ENCODE data around the gene ANLN. TPM values are rescaled to one million over a fixed set of nuclear protein-coding genes. Genes with fewer than 3 reads are reported as not detected.

The ANLN gene
- total RNA-seq, 2 donors from 2014 or later, result 31.1 to 67.0 TPM

GRCh38 chr7:36388423-36388822, 1.2 kb upstream of the ANLN start:
- peak overlapping the region; percentile 48 for H3K4me3 Mint-ChIP-seq
- no peaks in the 10 kb centered on the region for H3K9me3 Mint-ChIP-seq
- ATAC-seq (no peak), DNase-seq (ENCODE audit: low spot score) (no peak)
- no peaks in the 10 kb centered on the region for H3K36me3 Mint-ChIP-seq
- peaks cover 0 to 5% of the 10 kb centered on the region in 2 donors for H3K27me3 Mint-ChIP-seq
- H3K27ac Mint-ChIP-seq, result no peak overlapping the region
- peaks cover 18 to 22% of the 10 kb centered on the region in 2 donors for H3K4me1 Mint-ChIP-seq (ENCODE audit: low read depth in 2 of 2)

- Mint-ChIP-seq H3K27me3 (peaks cover 0 to 7% of the 10 kb centered on the region in 2 donors), H3K9me3 (no peaks in the 10 kb centered on the region), H3K4me1 (ENCODE audit: low read depth in 2 of 2) (peaks cover 18 to 22% of the 10 kb centered on the region in 2 donors), H3K36me3 (no peaks in the 10 kb centered on the region), H3K27ac (peak overlapping the region; percentile 53 to 60), H3K4me3 (peak overlapping the region; percentile 89)
- peak; percentile 66 for DNase-seq (ENCODE audit: low spot score)
- ATAC-seq, result peak; percentile 66 to 72
Measured at GRCh38 chr7:36390199-36391090, 783 bp downstream of the ANLN start.

DNA sequence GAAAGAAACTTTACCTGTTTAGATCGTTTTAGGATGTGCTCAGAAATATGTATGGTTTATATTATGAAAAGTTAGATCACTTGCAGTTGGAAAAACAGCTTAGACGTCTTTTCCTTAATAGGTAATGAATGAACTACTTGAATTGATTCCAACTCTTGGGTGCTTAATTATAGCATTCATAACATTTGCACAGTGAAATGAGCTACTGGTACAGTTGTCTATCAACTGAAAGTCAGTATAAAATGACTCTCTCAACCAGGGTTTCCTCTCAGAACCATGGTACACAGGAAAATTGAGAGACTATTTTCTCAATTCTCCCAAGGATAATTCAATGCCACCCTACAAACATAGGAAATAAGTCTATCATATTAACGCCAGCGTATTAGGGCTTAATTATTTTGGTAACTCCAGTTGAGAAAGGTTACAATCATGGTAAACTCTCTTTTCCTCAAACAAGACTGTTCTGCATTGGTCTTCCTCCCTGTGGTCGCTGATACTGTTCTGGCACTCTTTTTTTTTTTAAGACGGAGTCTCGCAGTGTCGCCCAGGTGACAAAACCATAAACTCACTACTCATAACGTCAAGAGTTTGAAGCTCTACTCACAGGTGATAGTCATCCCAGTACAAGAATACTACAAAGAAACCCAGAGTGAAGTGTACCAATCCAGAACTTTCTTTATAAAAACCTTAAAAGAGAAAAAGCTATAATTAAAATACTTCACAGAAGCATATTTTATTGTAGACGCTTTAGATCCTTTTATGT, 2.0 kb downstream of the ANLN start:
- no peaks in the 10 kb centered on the region for H3K9me3 Mint-ChIP-seq
- peaks cover 18 to 22% of the 10 kb centered on the region in 2 donors for H3K4me1 Mint-ChIP-seq (ENCODE audit: low read depth in 2 of 2)
- DNase-seq (ENCODE audit: low spot score), result no peak
- H3K4me3 Mint-ChIP-seq, result peak overlapping the region; percentile 89
- H3K27ac Mint-ChIP-seq, result peak overlapping the region in 1 of 2 donors; percentile 53
- peaks cover 0 to 7% of the 10 kb centered on the region in 2 donors for H3K27me3 Mint-ChIP-seq
- no peaks in the 10 kb centered on the region for H3K36me3 Mint-ChIP-seq
- peak in 1 of 2 donors; percentile 42 for ATAC-seq

DNA sequence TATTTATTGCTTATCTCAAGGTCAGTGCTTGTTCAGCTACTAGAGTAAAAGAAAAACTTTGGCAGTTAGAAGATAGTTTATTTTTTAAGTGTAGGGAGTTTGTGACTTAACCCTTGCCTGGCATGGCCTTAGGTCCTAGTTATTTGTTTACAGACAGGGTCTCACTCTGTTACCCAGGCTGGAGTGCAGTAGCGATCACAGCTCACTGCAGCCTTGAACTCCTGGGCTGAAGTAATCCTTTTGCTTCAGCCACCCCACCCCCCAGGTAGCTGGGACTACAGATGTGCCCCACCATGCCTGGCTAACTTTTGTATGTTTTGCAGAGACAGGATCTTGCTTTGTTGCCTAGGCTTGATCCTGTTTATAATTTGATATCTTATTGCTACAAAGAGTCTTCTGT, 4.2 kb downstream of the ANLN start:
- H3K36me3 Mint-ChIP-seq, result peaks cover 5% of the 10 kb centered on the region
- peaks cover 18 to 22% of the 10 kb centered on the region in 2 donors for H3K4me1 Mint-ChIP-seq (ENCODE audit: low read depth in 2 of 2)
- no peak overlapping the region for H3K4me3 Mint-ChIP-seq
- peaks cover 0 to 7% of the 10 kb centered on the region in 2 donors for H3K27me3 Mint-ChIP-seq
- ATAC-seq (no peak), DNase-seq (ENCODE audit: low spot score) (no peak)
- no peaks in the 10 kb centered on the region for H3K9me3 Mint-ChIP-seq
- no peak overlapping the region for H3K27ac Mint-ChIP-seq

- ATAC-seq, result no peak
- Mint-ChIP-seq H3K36me3 (peaks cover 9% of the 10 kb centered on the region), H3K27ac (no peak overlapping the region), H3K4me3 (no peak overlapping the region), H3K4me1 (ENCODE audit: low read depth in 2 of 2) (peaks cover 16 to 20% of the 10 kb centered on the region in 2 donors), H3K27me3 (peaks cover 0 to 7% of the 10 kb centered on the region in 2 donors), H3K9me3 (no peaks in the 10 kb centered on the region)
- DNase-seq (ENCODE audit: low spot score), result no peak
Measured at GRCh38 chr7:36395171-36395894, 5.7 kb downstream of the ANLN start.

GRCh38 chr7:36396150-36396549, 6.5 kb downstream of the ANLN start:
- H3K27ac Mint-ChIP-seq, result no peak overlapping the region
- no peak for ATAC-seq

GRCh38 chr7:36400036-36400435, 10.4 kb downstream of the ANLN start:
- no peaks in the 10 kb centered on the region for H3K9me3 Mint-ChIP-seq
- no peak overlapping the region for H3K4me3 Mint-ChIP-seq
- DNase-seq (ENCODE audit: low spot score) (no peak), ATAC-seq (no peak)
- peaks cover 14% of the 10 kb centered on the region for H3K36me3 Mint-ChIP-seq
- H3K4me1 Mint-ChIP-seq (ENCODE audit: low read depth in 2 of 2), result peaks cover 0 to 9% of the 10 kb centered on the region in 2 donors
- H3K27ac Mint-ChIP-seq, result no peak overlapping the region
- H3K27me3 Mint-ChIP-seq, result no peaks in the 10 kb centered on the region

More at GRCh38 chr7:36396150-36396549, 6.5 kb downstream of the ANLN start:
- no peak for DNase-seq (ENCODE audit: low spot score)
- H3K36me3 Mint-ChIP-seq, result peaks cover 9% of the 10 kb centered on the region
- no peak overlapping the region for H3K4me3 Mint-ChIP-seq
- peaks cover 8 to 12% of the 10 kb centered on the region in 2 donors for H3K4me1 Mint-ChIP-seq (ENCODE audit: low read depth in 2 of 2)
- peaks cover 0 to 5% of the 10 kb centered on the region in 2 donors for H3K27me3 Mint-ChIP-seq
- no peaks in the 10 kb centered on the region for H3K9me3 Mint-ChIP-seq

DNA sequence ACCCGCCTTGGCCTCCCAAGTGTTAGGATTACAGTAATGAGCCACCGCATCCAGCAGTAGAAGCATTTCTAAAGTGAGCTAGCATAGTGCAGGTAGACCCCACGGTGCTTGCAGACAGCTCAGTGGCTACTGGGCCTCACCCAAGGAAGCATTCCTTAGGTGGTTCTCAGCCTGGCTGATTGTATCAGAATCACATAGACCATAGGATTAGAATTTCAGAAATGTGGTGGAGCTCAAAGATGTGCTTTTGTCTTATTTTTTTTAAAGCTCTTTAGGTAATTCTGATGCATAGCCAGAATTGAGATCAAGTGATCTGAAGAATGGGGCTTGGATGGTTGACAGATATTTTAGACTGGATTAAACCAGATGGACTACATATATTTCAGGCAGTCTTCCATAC, 10.9 kb downstream of the ANLN start:
- Mint-ChIP-seq H3K36me3 (peaks cover 14% of the 10 kb centered on the region), H3K27ac (no peak overlapping the region), H3K4me1 (ENCODE audit: low read depth in 2 of 2) (peaks cover 0 to 12% of the 10 kb centered on the region in 2 donors), H3K9me3 (no peaks in the 10 kb centered on the region), H3K4me3 (no peak overlapping the region), H3K27me3 (no peaks in the 10 kb centered on the region)
- ATAC-seq, result no peak
- no peak for DNase-seq (ENCODE audit: low spot score)

GRCh38 chr7:36403452-36403851, 13.8 kb downstream of the ANLN start:
- Mint-ChIP-seq H3K36me3 (peaks cover 9% of the 10 kb centered on the region), H3K4me1 (ENCODE audit: low read depth in 2 of 2) (peaks cover 0 to 12% of the 10 kb centered on the region in 2 donors), H3K9me3 (no peaks in the 10 kb centered on the region), H3K27ac (no peak overlapping the region), H3K4me3 (no peak overlapping the region), H3K27me3 (no peaks in the 10 kb centered on the region)
- no peak for ATAC-seq
- no peak for DNase-seq (ENCODE audit: low spot score)

GRCh38 chr7:36404639-36405408, 15.2 kb downstream of the ANLN start:
- ATAC-seq (peak in 1 of 2 donors; percentile 43), DNase-seq (ENCODE audit: low spot score) (no peak)
- peaks cover 0 to 12% of the 10 kb centered on the region in 2 donors for H3K4me1 Mint-ChIP-seq (ENCODE audit: low read depth in 2 of 2)
- no peaks in the 10 kb centered on the region for H3K9me3 Mint-ChIP-seq
- H3K4me3 Mint-ChIP-seq, result peak overlapping the region; percentile 30
- no peaks in the 10 kb centered on the region for H3K27me3 Mint-ChIP-seq
- H3K36me3 Mint-ChIP-seq, result peaks cover 6% of the 10 kb centered on the region
- no peak overlapping the region for H3K27ac Mint-ChIP-seq

GRCh38 chr7:36405409-36405803, 15.7 kb downstream of the ANLN start:
- Mint-ChIP-seq H3K9me3 (no peaks in the 10 kb centered on the region), H3K4me1 (ENCODE audit: low read depth in 2 of 2) (peaks cover 0 to 12% of the 10 kb centered on the region in 2 donors), H3K36me3 (peaks cover 6% of the 10 kb centered on the region), H3K27ac (no peak overlapping the region), H3K4me3 (no peak overlapping the region), H3K27me3 (no peaks in the 10 kb centered on the region)
- ATAC-seq, result no peak
- DNase-seq (ENCODE audit: low spot score), result no peak

GRCh38 chr7:36406156-36406555, 16.5 kb downstream of the ANLN start:
- Mint-ChIP-seq H3K27ac (no peak overlapping the region), H3K9me3 (no peaks in the 10 kb centered on the region), H3K4me1 (ENCODE audit: low read depth in 2 of 2) (peaks cover 0 to 12% of the 10 kb centered on the region in 2 donors), H3K27me3 (no peaks in the 10 kb centered on the region), H3K4me3 (no peak overlapping the region), H3K36me3 (peaks cover 6% of the 10 kb centered on the region)
- DNase-seq (ENCODE audit: low spot score), result no peak
- ATAC-seq, result no peak
